IPS-18a (cell line): ENCODE measurements around the gene ALG5.

Experiments used
- H3K27ac ChIP-seq: one replicate; pipeline ENCODE4 v1.5.1; 2013; ENCODE audit warnings: low read length
- H3K27me3 ChIP-seq: one replicate; pipeline ENCODE4 v1.6.1; 2013; ENCODE audit warnings: mild to moderate bottlenecking, low read length; ENCODE audit not compliant: control insufficient read depth, insufficient read depth
- H3K36me3 ChIP-seq: one replicate; pipeline ENCODE4 v1.6.1; 2013; ENCODE audit warnings: low read depth, low read length; ENCODE audit not compliant: control insufficient read depth
- H3K4me1 ChIP-seq: one replicate; pipeline ENCODE4 v1.6.1; 2013; ENCODE audit warnings: low read depth, low read length; ENCODE audit not compliant: control insufficient read depth
- H3K4me3 ChIP-seq: one replicate; pipeline ENCODE4 v1.5.1; 2013; ENCODE audit warnings: low read length
- H3K9ac ChIP-seq: one replicate; pipeline ENCODE4 v1.6.1; 2013; ENCODE audit warnings: mild to moderate bottlenecking, low read length, moderate library complexity
- H3K9me3 ChIP-seq: one replicate; pipeline ENCODE4 v1.6.1; 2013; ENCODE audit warnings: low read depth, low read length; ENCODE audit not compliant: control insufficient read depth

The ALG5 gene

DNA sequence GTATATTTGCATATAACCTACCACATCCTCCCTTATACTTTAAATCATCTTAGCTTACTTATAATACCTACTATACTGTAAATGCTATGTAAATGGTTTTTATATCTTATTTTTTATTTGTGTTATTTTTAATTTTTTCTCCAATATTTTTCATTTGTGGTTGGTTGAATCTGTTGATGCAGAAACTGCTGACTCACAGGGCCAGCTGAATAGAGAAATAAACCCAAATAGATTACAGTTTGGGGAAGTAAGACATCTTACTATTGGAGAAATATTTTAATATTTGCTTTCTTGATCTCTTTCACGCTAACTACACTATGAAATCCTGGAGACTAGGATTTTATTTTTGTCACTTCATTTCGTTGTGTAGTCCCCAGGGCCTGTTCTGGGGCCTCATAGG is 86.2 kb downstream of the ALG5 start:
- Histone ChIP-seq H3K27me3 (peaks cover 15% of the 10 kb centered on the region), H3K9me3 (no peaks in the 10 kb centered on the region), H3K4me1 (no peaks in the 10 kb centered on the region), H3K9ac (no peak overlapping the region), H3K4me3 (no peak overlapping the region), H3K36me3 (no peaks in the 10 kb centered on the region), H3K27ac (no peak overlapping the region)

DNA sequence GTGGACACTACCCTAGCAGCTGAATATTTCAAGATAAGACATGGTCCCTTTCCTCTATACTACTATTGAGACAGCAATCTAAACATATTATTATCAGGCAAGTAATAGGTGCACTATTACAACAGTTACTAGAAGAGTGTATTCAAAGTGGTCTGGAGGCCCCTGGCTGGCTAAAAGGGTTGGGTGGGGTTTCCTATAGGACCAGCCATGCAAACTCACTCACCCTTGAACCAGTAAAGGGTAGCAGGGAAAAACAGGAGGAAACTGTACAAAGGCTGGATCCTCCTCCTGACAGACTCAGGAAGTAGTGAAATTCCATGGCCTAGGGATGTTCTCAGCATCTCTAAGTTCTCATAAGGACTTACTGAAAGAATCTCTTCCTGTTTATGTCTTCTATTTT is 86.8 kb downstream of the ALG5 start:
- Histone ChIP-seq H3K9me3 (no peaks in the 10 kb centered on the region), H3K27me3 (peaks cover 9% of the 10 kb centered on the region), H3K9ac (no peak overlapping the region), H3K36me3 (no peaks in the 10 kb centered on the region), H3K4me1 (no peaks in the 10 kb centered on the region), H3K4me3 (no peak overlapping the region), H3K27ac (no peak overlapping the region)

DNA sequence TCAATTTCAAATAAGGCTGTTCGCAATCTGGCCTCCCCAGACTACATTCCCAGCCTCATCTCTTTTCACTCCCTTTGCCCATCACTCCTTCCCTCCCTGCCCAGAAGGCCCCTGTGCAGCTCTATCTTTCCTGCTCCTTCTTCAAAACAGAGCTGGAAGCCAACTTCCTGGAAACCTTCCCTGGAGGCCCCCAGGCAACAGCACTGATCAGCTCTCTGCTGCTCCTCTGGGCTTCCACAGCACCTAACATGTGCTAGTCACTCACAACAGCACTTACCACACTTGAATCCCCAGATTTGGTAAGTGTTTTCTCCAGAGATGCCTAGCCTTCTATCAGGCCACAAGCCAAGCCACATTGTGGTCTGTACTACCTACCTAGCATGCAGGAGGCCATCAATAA is 88.6 kb downstream of the ALG5 start:
- no peaks in the 10 kb centered on the region for H3K27me3 ChIP-seq
- H3K4me1 ChIP-seq = no peaks in the 10 kb centered on the region
- H3K27ac ChIP-seq = no peak overlapping the region
- H3K36me3 ChIP-seq = no peaks in the 10 kb centered on the region
- no peak overlapping the region for H3K9ac ChIP-seq
- no peaks in the 10 kb centered on the region for H3K9me3 ChIP-seq
- H3K4me3 ChIP-seq = no peak overlapping the region

DNA sequence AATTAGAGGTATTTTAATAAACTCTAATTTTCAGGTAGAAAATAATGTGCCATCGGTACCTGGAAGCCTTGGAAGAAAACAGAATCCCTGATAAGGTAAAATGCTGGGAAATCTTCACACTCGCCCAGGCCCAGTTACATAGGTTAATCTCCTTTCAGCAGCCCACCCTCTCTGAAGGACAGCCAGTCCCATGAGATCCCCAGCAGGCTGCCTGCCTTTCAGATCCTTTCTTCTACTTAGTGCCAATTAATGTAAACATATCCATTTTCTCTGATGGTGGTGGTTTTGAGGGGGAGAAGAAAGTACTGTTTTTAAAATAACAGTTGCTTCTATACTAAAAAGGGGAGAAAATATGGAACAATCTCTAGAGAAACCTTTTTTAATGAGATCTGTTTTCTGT is 91.3 kb downstream of the ALG5 start:
- Histone ChIP-seq H3K4me1 (no peaks in the 10 kb centered on the region), H3K36me3 (no peaks in the 10 kb centered on the region), H3K9me3 (no peaks in the 10 kb centered on the region), H3K27ac (no peak overlapping the region), H3K4me3 (no peak overlapping the region), H3K9ac (no peak overlapping the region), H3K27me3 (no peaks in the 10 kb centered on the region)

DNA sequence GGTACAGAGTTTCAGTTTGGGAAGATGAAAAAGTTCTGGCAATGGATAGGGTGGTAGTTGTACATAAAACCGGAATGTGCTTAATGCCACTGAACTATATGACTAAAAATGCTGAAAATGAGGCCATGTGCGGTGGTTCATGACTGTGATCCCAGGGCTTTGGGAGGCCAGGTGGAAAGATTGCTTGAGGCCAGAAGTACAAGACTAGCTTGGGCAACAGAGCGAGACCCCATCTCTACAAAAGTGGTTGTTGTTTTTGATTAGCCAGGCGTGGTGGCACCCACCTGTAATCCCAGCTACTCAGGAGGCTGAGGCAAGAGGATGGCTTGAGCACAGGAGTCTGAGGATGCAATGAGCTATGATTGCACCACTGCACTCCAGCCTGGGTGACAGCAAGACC is 91.9 kb downstream of the ALG5 start:
- no peak overlapping the region for H3K9ac ChIP-seq
- H3K27me3 ChIP-seq = no peaks in the 10 kb centered on the region
- H3K27ac ChIP-seq = no peak overlapping the region
- H3K9me3 ChIP-seq = no peaks in the 10 kb centered on the region
- H3K36me3 ChIP-seq = no peaks in the 10 kb centered on the region
- no peaks in the 10 kb centered on the region for H3K4me1 ChIP-seq
- no peak overlapping the region for H3K4me3 ChIP-seq

DNA sequence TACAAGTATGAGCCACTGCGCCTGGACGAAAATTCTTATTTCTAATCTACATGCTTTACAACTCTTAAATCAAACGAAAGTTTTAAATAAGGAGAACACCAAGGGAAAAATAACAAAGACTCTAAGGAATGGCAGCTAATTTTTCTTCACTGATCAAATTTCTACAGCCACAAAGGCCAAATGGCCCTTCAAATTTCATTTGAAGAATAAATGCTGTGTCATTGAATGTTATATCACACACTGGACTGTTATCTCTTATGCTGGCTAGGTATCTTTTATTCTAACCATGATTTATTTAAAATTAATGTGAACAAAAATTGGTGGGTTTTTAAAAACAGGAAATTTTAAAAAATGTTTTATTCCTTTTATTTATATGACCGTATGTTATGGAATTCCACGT is 93.2 kb downstream of the ALG5 start:
- H3K36me3 ChIP-seq = no peaks in the 10 kb centered on the region
- no peaks in the 10 kb centered on the region for H3K9me3 ChIP-seq
- H3K27ac ChIP-seq = no peak overlapping the region
- no peaks in the 10 kb centered on the region for H3K27me3 ChIP-seq
- H3K4me1 ChIP-seq = no peaks in the 10 kb centered on the region
- H3K4me3 ChIP-seq = no peak overlapping the region
- H3K9ac ChIP-seq = no peak overlapping the region

DNA sequence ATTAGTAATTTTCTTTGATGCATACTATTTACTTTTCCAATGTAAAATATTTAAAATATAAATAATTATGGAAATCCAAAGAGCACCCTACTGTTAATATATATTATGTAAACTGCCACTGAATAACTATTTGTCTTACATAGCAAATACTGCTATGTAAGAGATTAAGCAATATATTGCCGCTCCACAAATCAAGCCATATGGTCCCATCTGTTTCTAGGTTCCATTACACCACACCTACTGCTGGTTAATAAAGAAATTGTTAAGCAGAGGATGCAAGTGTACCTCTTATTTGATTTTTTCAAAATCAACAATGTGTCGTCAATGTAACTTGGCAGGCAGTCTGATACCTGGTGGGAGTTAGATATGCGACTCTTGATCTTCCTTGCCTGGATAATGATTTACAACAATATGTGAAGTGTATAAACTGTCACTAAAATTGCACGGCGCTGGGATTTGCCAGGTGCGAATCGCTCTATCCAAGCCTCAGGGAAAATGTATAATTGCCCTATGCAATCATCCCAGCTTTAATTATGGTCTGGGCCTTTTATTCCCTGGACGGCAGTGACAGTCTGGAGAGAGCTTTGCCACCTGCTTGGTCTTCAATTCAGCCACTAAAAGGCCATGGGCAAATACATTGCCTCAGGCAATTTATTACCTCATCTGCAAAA is 95.1 kb downstream of the ALG5 start:
- Histone ChIP-seq H3K4me1 (no peaks in the 10 kb centered on the region), H3K27ac (no peak overlapping the region), H3K9ac (no peak overlapping the region), H3K4me3 (no peak overlapping the region), H3K27me3 (no peaks in the 10 kb centered on the region), H3K9me3 (no peaks in the 10 kb centered on the region), H3K36me3 (no peaks in the 10 kb centered on the region)
